HL-60/S4 treated with retinoic acid at 250 ng/mL for 4 days and 3 days (cell line): Measurements from ENCODE around the gene TMEM101.
"Not testable (repeated sequence)": the region's sequence is repeated elsewhere in the genome, so short reads cannot be mapped to it uniquely, and the experiment has no call there.

Experiments used
- in situ Hi-C: fragments of 300-500 bp; cut with MboI; formaldehyde crosslinking; loops from 2 replicates; pipeline ENCODE4 v1.7.0; 2022; ENCODE audit warnings: low sequenced_read_pairs

TMEM101 gene

GRCh38 chr17:44014437-44015172 lies at the start of gene TMEM101:
Gene TMEM101 (minus strand): TSS chr17:44014963. CDS start chr17:44014952, 11 bp downstream.
- in situ Hi-C loops: no loop called here

GRCh38 chr17:44063704-44064639 lies 49.2 kb upstream of the TMEM101 start:
- in situ Hi-C loops: no loop called here

GRCh38 chr17:44062871-44063270 lies 48.1 kb upstream of the TMEM101 start:
- in situ Hi-C loops: no loop called here

GRCh38 chr17:44061446-44061845 lies 46.7 kb upstream of the TMEM101 start:
- in situ Hi-C loops: no loop called here

- in situ Hi-C loops: no loop called here
These were observed 44.5 kb upstream of the TMEM101 start for GRCh38 chr17:44059101-44059892.

GRCh38 chr17:44053125-44053872 lies 38.5 kb upstream of the TMEM101 start:
- in situ Hi-C loops: no loop called here

- in situ Hi-C loops: no loop called here
These were observed 34.7 kb upstream of the TMEM101 start for GRCh38 chr17:44049294-44050060.

- in situ Hi-C loops: not testable (repeated sequence)
These were observed 32.1 kb upstream of the TMEM101 start for GRCh38 chr17:44046893-44047292.

- in situ Hi-C loops: no loop called here
These were observed 30.7 kb upstream of the TMEM101 start for GRCh38 chr17:44045486-44045885.

- in situ Hi-C loops: no loop called here
These were observed 29.3 kb upstream of the TMEM101 start for GRCh38 chr17:44044071-44044470.

- in situ Hi-C loops: no loop called here
These were observed 28.5 kb upstream of the TMEM101 start for GRCh38 chr17:44043272-44043696.

- in situ Hi-C loops: no loop called here
These were observed 25.3 kb upstream of the TMEM101 start for GRCh38 chr17:44039829-44040635.

- in situ Hi-C loops: no loop called here
These were observed 23.8 kb upstream of the TMEM101 start for GRCh38 chr17:44038604-44039011.

GRCh38 chr17:44037471-44037870 lies 22.7 kb upstream of the TMEM101 start:
- in situ Hi-C loops: no loop called here

- in situ Hi-C loops: not testable (repeated sequence)
These were observed 19.9 kb upstream of the TMEM101 start for GRCh38 chr17:44034688-44035087.

- in situ Hi-C loops: no loop called here
These were observed 19.2 kb upstream of the TMEM101 start for GRCh38 chr17:44033861-44034408.

GRCh38 chr17:44030482-44030881 lies 15.7 kb upstream of the TMEM101 start:
- in situ Hi-C loops: no loop called here

GRCh38 chr17:44029736-44030135 lies 15.0 kb upstream of the TMEM101 start:
- in situ Hi-C loops: no loop called here
